Epidermal melanocyte (primary cell): ENCODE measurements around the gene CAMSAP2.
A peak's percentile ranks its signal among the peaks of the same experiment; 100 is the strongest.

Experiments used
- DNase-seq: peaks from one replicate; pipeline ENCODE4 v3.0.0; 2011; ENCODE audit warnings: low spot score; ENCODE audit not compliant: insufficient read length

The CAMSAP2 gene

GRCh38 chr1:200738327-200738948 lies at the start of gene CAMSAP2:
Gene CAMSAP2, plus strand, starts transcription at chr1:200738893. Its CDS starts 935 bp downstream, at chr1:200739828.
- peak; percentile 81 for DNase-seq

GRCh38 chr1:200692316-200692715 lies 46.4 kb upstream of the CAMSAP2 start:
- no peak for DNase-seq

GRCh38 chr1:200693327-200693726 lies 45.4 kb upstream of the CAMSAP2 start:
- DNase-seq = no peak

- DNase-seq = no peak
Observed at GRCh38 chr1:200694738-200695137, 44.0 kb upstream of the CAMSAP2 start.

- no peak for DNase-seq
Observed at GRCh38 chr1:200699871-200700270, 38.8 kb upstream of the CAMSAP2 start.

GRCh38 chr1:200704986-200705500 lies 33.6 kb upstream of the CAMSAP2 start:
- DNase-seq = no peak

- no peak for DNase-seq
Observed at GRCh38 chr1:200706111-200706814, 32.4 kb upstream of the CAMSAP2 start.

- DNase-seq = no peak
Observed at GRCh38 chr1:200707116-200707515, 31.6 kb upstream of the CAMSAP2 start.

- no peak for DNase-seq
Observed at GRCh38 chr1:200708161-200708560, 30.5 kb upstream of the CAMSAP2 start.

GRCh38 chr1:200708769-200709168 lies 29.9 kb upstream of the CAMSAP2 start:
- DNase-seq = no peak

- no peak for DNase-seq
Observed at GRCh38 chr1:200710166-200710565, 28.5 kb upstream of the CAMSAP2 start.

- no peak for DNase-seq
Observed at GRCh38 chr1:200714504-200715187, 24.0 kb upstream of the CAMSAP2 start.

GRCh38 chr1:200720199-200720598 lies 18.5 kb upstream of the CAMSAP2 start:
- no peak for DNase-seq

- no peak for DNase-seq
Observed at GRCh38 chr1:200724064-200724463, 14.6 kb upstream of the CAMSAP2 start.

- no peak for DNase-seq
Observed at GRCh38 chr1:200727257-200727656, 11.4 kb upstream of the CAMSAP2 start.

GRCh38 chr1:200729863-200730262 lies 8.8 kb upstream of the CAMSAP2 start:
- DNase-seq = no peak

- DNase-seq = no peak
Observed at GRCh38 chr1:200731654-200732332, 6.9 kb upstream of the CAMSAP2 start.

- no peak for DNase-seq
Observed at GRCh38 chr1:200732438-200732837, 6.3 kb upstream of the CAMSAP2 start.

GRCh38 chr1:200733907-200734306 lies 4.8 kb upstream of the CAMSAP2 start:
- DNase-seq = no peak

- no peak for DNase-seq
Observed at GRCh38 chr1:200737647-200738291, 924 bp upstream of the CAMSAP2 start.

GRCh38 chr1:200738949-200739651 lies 407 bp downstream of the CAMSAP2 start:
- peak; percentile 83 for DNase-seq
